Measurements from ENCODE around the gene SCN4A. TPM values are rescaled to one million over a fixed set of nuclear protein-coding genes. Genes with fewer than 3 reads are reported as not detected.
"Not testable (repeated sequence)": the region's sequence is repeated elsewhere in the genome, so short reads cannot be mapped to it uniquely, and the experiment has no call there.

Gene SCN4A
- total RNA-seq, 2 experiments from 2014 or later, result 0.08 to 0.13 TPM

- CTCF ChIA-PET; H3K9me3 Mint-ChIP-seq; H3K4me1 Mint-ChIP-seq; POLR2A ChIA-PET; H3K4me3 Mint-ChIP-seq; H3K27ac Mint-ChIP-seq; DNase-seq; H3K36me3 Mint-ChIP-seq (ENCODE audit: low read depth): not testable (repeated sequence)
- peaks cover 21% of the 10 kb centered on the region for H3K27me3 Mint-ChIP-seq
Observed at GRCh38 chr17:63894821-63895220, 77.9 kb downstream of the SCN4A start.

GRCh38 chr17:63894021-63894420 lies 78.7 kb downstream of the SCN4A start:
- H3K4me1 Mint-ChIP-seq, result not testable (repeated sequence)

DNA sequence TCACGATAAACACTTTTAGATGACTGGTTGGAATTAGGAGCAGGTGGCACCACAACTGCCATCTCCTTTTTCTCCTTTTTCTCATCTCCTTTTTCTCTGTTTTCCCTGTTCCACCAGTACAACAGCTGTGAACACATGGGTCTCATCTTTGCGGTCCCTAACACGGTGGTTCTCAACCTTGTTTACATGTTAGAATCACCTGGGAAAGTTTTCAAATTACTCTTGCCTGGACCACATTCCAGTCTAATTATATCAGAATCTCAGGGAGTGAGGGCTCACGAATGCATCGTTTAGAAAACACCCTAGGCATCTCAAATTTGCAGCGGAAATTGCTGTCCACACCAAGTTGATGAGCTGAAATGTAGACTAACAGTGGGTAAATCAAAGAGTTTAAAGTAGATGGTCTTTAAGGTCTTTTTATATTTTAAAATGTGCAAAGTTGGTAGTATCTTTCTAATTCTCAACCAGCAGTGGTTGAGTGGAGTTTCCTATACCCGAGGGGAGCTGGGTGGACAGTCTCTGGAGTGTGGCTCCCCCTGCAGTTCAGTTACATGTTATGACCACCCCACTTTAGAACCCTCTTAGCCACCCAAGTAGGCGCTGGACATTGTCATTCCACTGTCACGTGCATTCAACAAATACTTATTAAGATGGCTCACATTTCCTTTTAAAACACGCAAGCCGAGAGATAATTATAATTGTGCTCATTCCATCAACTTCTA lies 80.2 kb downstream of the SCN4A start:
- H3K4me1 Mint-ChIP-seq; POLR2A ChIA-PET; H3K36me3 Mint-ChIP-seq (ENCODE audit: low read depth); H3K4me3 Mint-ChIP-seq; H3K27ac Mint-ChIP-seq; DNase-seq; H3K9me3 Mint-ChIP-seq: not testable (repeated sequence)
- CTCF ChIA-PET, result interaction anchor here (0.8 to 1.1 kb wide), 3 partner anchors 10 to 241 kb away, joined by 3 to 4 read pairs (median 3); no protein-coding TSS in a partner anchor
- H3K27me3 Mint-ChIP-seq, result peaks cover 29% of the 10 kb centered on the region

More at GRCh38 chr17:63894021-63894420, 78.7 kb downstream of the SCN4A start:
- CTCF ChIA-PET; H3K27ac Mint-ChIP-seq; POLR2A ChIA-PET; H3K9me3 Mint-ChIP-seq; H3K4me3 Mint-ChIP-seq; H3K36me3 Mint-ChIP-seq (ENCODE audit: low read depth); DNase-seq: not testable (repeated sequence)
- peaks cover 22% of the 10 kb centered on the region for H3K27me3 Mint-ChIP-seq

GRCh38 chr17:63889026-63889848 lies 83.5 kb downstream of the SCN4A start:
- H3K36me3 Mint-ChIP-seq (ENCODE audit: low read depth); H3K4me3 Mint-ChIP-seq; H3K27ac Mint-ChIP-seq; POLR2A ChIA-PET; H3K9me3 Mint-ChIP-seq; H3K4me1 Mint-ChIP-seq; DNase-seq: not testable (repeated sequence)
- peaks cover 31% of the 10 kb centered on the region for H3K27me3 Mint-ChIP-seq
- CTCF ChIA-PET, result interaction anchor here (0.6 to 3.6 kb wide), 21 partner anchors 9 to 748 kb away, joined by 3 to 14 read pairs (median 3); partner anchors contain the start of gene ERN1

Other genes with a start within 250 kb of the SCN4A start
- gene STRADA, start 231.1 kb downstream of the SCN4A start, total RNA-seq, result 10 to 100 TPM; 53.1 to 59.4 TPM
- gene CCDC47, start 199.3 kb downstream of the SCN4A start, total RNA-seq, result 10 to 100 TPM; 56.7 to 57.9 TPM
- 100 to 1,000 TPM; 113 to 118 TPM for gene DDX42, start 198.7 kb downstream of the SCN4A start, total RNA-seq
- gene PSMC5, start 145.5 kb downstream of the SCN4A start, total RNA-seq, result 100 to 1,000 TPM; 152 to 162 TPM
- gene FTSJ3, start 145.3 kb downstream of the SCN4A start, total RNA-seq, result 10 to 100 TPM; 38.9 to 43.8 TPM
- gene SMARCD2, start 130.2 kb downstream of the SCN4A start, total RNA-seq, result 100 to 1,000 TPM; 150 to 152 TPM
- not detected for gene CSH2, start 99.2 kb downstream of the SCN4A start, total RNA-seq
- not detected for gene GH2, start 91.0 kb downstream of the SCN4A start, total RNA-seq
- gene CSH1, start 76.3 kb downstream of the SCN4A start, total RNA-seq, result not detected
- not detected for gene CSHL1, start 61.7 kb downstream of the SCN4A start, total RNA-seq
- gene GH1, start 54.1 kb downstream of the SCN4A start, total RNA-seq, result not detected
- gene CD79B, start 40.6 kb downstream of the SCN4A start, total RNA-seq, result 10 to 100 TPM; 48.6 to 50.2 TPM
- 10 to 100 TPM; 12.0 to 15.1 TPM for gene PRR29, start 25.4 kb upstream of the SCN4A start, total RNA-seq
- gene ICAM2, start 47.7 kb upstream of the SCN4A start, total RNA-seq, result 100 to 1,000 TPM; 118 to 122 TPM
- gene ERN1, start 157.2 kb upstream of the SCN4A start, total RNA-seq, result 100 to 1,000 TPM; 126 to 128 TPM